Endothelial cell of umbilical vein (primary cell): ENCODE data around the gene MTRF1.

Experiments used
- CTCF ChIP-seq, 2 donors: IDR thresholded peaks; 1 replicate in 1 of 2; 2 replicates in 1 of 2; pipeline ENCODE4 v1.5.1; 2011; ENCODE audit warnings: low read length in 2 of 2, mild to moderate bottlenecking in 2 of 2, moderate library complexity in 2 of 2, control low read depth in 1 of 2, inconsistent platforms in 1 of 2, low read depth in 1 of 2; ENCODE audit not compliant: insufficient read depth in 1 of 2; ENCODE audit errors: extremely low read depth in 1 of 2
- EZH2 ChIP-seq: IDR thresholded peaks from 2 replicates; pipeline ENCODE4 v1.6.1; 2012; ENCODE audit warnings: borderline replicate concordance, low read depth, mild to moderate bottlenecking, moderate library complexity, low read length, inconsistent platforms; ENCODE audit not compliant: severe bottlenecking
- FOS ChIP-seq: IDR thresholded peaks from 2 replicates; pipeline ENCODE4 v1.6.1; 2011; ENCODE audit warnings: mild to moderate bottlenecking, low read length, moderate library complexity, borderline replicate concordance; ENCODE audit not compliant: insufficient read depth
- JUN ChIP-seq: IDR thresholded peaks from 2 replicates; pipeline ENCODE4 v1.6.1; 2011; ENCODE audit warnings: borderline replicate concordance, low read depth; ENCODE audit not compliant: insufficient read length, insufficient read depth
- MYC ChIP-seq: IDR thresholded peaks from one replicate; pipeline ENCODE4 v1.6.1; 2011; ENCODE audit warnings: mild to moderate bottlenecking, low read depth, low read length
- POLR2A ChIP-seq: IDR thresholded peaks from 2 replicates; pipeline ENCODE4 v1.6.1; 2012; ENCODE audit warnings: low read depth, mild to moderate bottlenecking, control low read depth, low read length
- POLR2AphosphoS5 ChIP-seq: IDR thresholded peaks from 2 replicates; pipeline ENCODE4 v1.6.1; 2012; ENCODE audit warnings: low read depth, mild to moderate bottlenecking, control low read depth, low read length, moderate library complexity; ENCODE audit not compliant: insufficient read depth
- TF ChIP-seq, protein P1 (sequence below): IDR thresholded peaks from 2 replicates; pipeline ENCODE4 v1.6.1; 2011; ENCODE audit not compliant: insufficient read depth, insufficient read length

DNA sequence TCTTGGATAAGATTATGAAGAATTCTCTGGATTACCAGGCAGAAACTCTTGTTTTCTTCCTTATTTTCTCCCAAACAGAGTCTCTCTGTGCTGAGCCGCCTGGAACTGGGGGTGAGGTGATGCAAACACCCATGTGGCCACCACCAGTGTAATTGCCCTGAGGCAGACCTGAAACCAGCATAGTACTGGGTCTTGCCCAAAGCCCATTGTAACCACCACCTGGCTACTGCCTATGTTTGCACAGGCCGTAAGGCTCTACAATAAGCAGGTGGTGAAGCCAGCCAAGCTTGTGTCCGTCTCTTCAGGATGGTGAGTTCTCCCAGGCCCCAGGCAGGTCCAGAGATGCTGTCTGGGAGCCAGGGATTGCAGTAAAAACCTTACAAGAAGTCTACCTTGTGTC, 50.1 kb downstream of the MTRF1 start:
- TF ChIP-seq MYC, result no peak
- no peak for TF ChIP-seq CTCF (IDR thresholded peaks at IDR 0.05; ENCODE audit: extremely low read depth in 1 of 2, insufficient read depth in 1 of 2, low read depth in 1 of 2, low read length in 2 of 2)
- TF ChIP-seq, protein P1, sequence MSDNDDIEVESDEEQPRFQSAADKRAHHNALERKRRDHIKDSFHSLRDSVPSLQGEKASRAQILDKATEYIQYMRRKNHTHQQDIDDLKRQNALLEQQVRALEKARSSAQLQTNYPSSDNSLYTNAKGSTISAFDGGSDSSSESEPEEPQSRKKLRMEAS, result no peak
- TF ChIP-seq EZH2, result no peak
- no peak for TF ChIP-seq JUN
- no peak for TF ChIP-seq POLR2A
- no peak for TF ChIP-seq FOS
- TF ChIP-seq POLR2AphosphoS5, result no peak
